Activated T-cell treated with anti-CD3 and anti-CD28 coated beads, Interleukin-2, amount 50 U/mL, for 4 hours (primary cell): Measurements from ENCODE around the gene TSPAN5. TPM values are rescaled to one million over a fixed set of nuclear protein-coding genes. Genes with fewer than 3 reads are reported as not detected.

Source experiments
- ATAC-seq, 2 donors: fragments of 200-7000 bp; cut with Tn5 transposase; one replicate each; pipeline ENCODE4 v1.10.0; 2021
- DNase-seq: peaks from one replicate; pipeline ENCODE4 v3.0.0-alpha.2; 2020
- H3K27me3 Mint-ChIP-seq: one replicate; pipeline ENCODE4 v1.8.0; 2021; ENCODE audit warnings: low read depth, mixed read lengths
- H3K36me3 Mint-ChIP-seq: one replicate; pipeline ENCODE4 v1.8.0; 2022; ENCODE audit warnings: mixed read lengths; ENCODE audit not compliant: insufficient read depth
- H3K4me1 Mint-ChIP-seq: one replicate; pipeline ENCODE4 v1.8.0; 2021; ENCODE audit warnings: low read depth, mixed read lengths
- H3K4me3 Mint-ChIP-seq: one replicate; pipeline ENCODE4 v1.8.0; 2021; ENCODE audit warnings: mild to moderate bottlenecking, moderate library complexity, mixed read lengths
- H3K9me3 Mint-ChIP-seq: one replicate; pipeline ENCODE4 v1.8.0; 2021; ENCODE audit warnings: mixed read lengths
- total RNA-seq, 3 donors: library from RNA; stranded (reverse); gene quantifications; one replicate each; pipeline ENCODE4 v1.2.1, GENCODE V29; 2021

The TSPAN5 gene
- total RNA-seq, 3 donors from 2014 or later: 22.8 to 26.8 (median 23.8) TPM

DNA sequence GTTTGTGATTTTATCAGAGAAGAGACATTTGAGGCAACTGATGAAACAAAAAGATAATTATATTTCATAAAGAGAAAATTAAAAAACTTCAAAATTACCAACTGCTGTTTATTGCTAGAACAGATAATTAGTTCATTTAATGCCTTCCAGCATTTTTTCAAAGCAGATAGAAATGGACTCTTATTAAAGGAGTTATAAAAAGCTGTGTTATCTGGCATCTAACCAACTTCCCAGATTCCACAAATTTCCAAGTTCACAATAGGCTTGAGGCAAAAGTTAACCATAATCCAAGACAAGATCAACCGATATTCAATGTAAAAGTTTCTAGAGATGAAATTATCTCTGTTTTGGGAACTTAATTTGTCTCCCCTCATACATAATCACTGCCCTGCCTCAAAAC lies 152.4 kb downstream of the TSPAN5 start:
- Mint-ChIP-seq H3K36me3 (peaks cover 36% of the 10 kb centered on the region), H3K27me3 (no peaks in the 10 kb centered on the region), H3K4me3 (no peak overlapping the region), H3K9me3 (no peaks in the 10 kb centered on the region), H3K4me1 (peaks cover 21% of the 10 kb centered on the region)
- ATAC-seq (no peak), DNase-seq (no peak)

DNA sequence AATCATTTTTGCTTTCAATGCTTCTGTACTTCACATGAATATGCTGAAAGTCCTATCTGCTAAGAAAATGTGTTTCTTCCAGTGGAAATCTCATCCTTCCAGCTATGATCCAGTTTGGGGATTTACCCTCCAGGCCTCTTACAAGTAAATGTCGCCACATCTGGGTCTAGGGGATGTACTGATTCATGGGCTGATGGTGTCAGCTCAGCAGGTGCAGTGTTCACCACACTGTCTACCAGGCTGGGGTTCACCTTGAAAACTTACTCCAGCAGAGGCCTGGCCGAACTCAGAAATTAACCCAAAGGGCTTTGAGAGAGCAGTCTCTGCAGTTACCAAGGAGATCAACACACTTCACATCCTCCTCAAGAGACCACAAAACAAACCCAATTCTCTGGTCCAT lies 154.3 kb downstream of the TSPAN5 start:
- ATAC-seq: no peak

DNA sequence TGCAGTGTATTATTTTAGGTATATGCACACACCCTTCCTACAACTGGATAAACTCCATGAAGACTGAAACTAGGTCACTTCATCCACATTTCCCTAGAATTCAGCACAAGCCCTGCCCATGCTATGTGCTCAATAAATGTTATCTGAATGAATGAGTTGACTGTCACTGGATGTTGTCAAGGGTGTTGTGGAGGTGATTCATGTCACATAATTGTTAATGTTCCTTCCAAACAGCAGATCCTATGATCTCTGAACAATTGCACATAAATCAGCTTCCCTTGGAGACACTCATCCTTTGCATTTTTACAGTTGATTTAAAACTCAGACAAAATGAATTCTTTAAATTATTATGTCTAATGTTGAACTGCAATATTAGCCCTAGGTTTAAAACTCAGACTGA lies 154.7 kb downstream of the TSPAN5 start:
- DNase-seq: no peak
- ATAC-seq: no peak
- Mint-ChIP-seq H3K9me3 (no peaks in the 10 kb centered on the region), H3K4me1 (peaks cover under 1% of the 10 kb centered on the region), H3K27me3 (no peaks in the 10 kb centered on the region), H3K4me3 (no peak overlapping the region), H3K36me3 (peaks cover 36% of the 10 kb centered on the region)

More for the DNA sequence above, 154.3 kb downstream of the TSPAN5 start:
- no peak overlapping the region for H3K4me3 Mint-ChIP-seq
- no peak for DNase-seq
- peaks cover 4% of the 10 kb centered on the region for H3K4me1 Mint-ChIP-seq
- no peaks in the 10 kb centered on the region for H3K9me3 Mint-ChIP-seq
- peaks cover 36% of the 10 kb centered on the region for H3K36me3 Mint-ChIP-seq
- H3K27me3 Mint-ChIP-seq: no peaks in the 10 kb centered on the region

DNA sequence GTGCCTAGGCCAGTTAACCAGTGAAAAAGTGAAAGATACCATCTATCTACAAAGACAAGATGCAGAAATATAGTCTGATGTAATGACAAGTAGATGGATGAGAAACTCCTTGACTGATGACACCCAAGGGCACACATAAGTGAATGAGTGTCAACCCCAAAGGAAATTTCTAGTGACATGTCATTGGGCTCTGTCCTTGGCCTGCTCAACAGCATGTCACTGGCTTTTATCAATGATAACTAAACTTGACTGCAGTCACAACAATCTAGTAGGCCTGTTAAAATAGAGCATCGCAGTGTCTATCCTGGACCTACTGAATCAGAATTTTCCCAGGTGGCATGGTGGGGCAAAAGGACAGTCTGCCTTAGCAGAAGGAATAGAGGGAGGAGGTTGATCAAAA lies 155.8 kb downstream of the TSPAN5 start:
- H3K4me3 Mint-ChIP-seq: no peak overlapping the region
- peaks cover 36% of the 10 kb centered on the region for H3K36me3 Mint-ChIP-seq
- H3K9me3 Mint-ChIP-seq: no peaks in the 10 kb centered on the region
- DNase-seq (no peak), ATAC-seq (no peak)
- H3K27me3 Mint-ChIP-seq: no peaks in the 10 kb centered on the region
- H3K4me1 Mint-ChIP-seq: peaks cover 2% of the 10 kb centered on the region

DNA sequence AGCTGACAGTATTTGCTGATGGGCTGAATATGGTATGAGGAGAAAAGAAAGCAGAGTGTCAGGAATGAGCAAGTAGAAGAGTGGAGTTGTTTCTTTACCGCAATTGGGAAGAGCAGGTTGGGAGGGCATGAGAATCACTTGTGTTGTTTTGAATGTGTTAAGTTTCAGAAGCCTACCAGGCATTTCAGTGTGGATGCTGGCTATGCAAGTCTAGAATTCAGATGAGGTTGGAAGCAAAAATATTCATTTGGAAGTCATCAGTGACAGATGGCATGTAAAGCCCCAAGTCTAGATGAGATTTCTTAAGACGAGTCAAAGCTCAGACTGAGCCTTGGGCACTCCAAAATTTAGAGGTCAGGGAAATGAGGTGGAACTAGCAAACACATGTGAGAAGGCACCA lies 156.4 kb downstream of the TSPAN5 start:
- DNase-seq (no peak), ATAC-seq (no peak)
- Mint-ChIP-seq H3K36me3 (peaks cover 31% of the 10 kb centered on the region), H3K9me3 (no peaks in the 10 kb centered on the region), H3K27me3 (no peaks in the 10 kb centered on the region), H3K4me1 (peaks cover 4% of the 10 kb centered on the region), H3K4me3 (no peak overlapping the region)

DNA sequence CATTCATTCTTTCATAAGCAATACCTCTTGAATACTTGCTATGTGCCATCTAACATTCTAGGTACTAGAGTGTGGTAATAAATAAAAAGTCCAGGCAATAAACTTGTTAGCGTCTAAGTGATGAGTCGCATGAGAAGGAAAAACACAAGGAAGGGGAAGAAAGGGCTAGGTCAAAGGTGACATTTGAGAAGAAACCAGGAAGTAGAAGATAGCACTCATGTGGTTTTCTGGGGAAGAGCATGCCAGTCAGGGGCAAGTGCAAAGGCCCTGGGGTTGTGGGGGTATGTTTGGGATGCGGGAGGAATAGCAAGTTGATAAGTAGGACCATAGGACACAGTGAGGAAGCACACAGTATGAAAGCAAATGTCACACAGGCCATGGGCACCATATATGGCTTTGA lies 157.0 kb downstream of the TSPAN5 start:
- Mint-ChIP-seq H3K36me3 (peaks cover 26% of the 10 kb centered on the region), H3K9me3 (no peaks in the 10 kb centered on the region), H3K4me1 (peaks cover 4% of the 10 kb centered on the region), H3K4me3 (no peak overlapping the region), H3K27me3 (no peaks in the 10 kb centered on the region)
- DNase-seq (no peak), ATAC-seq (no peak)

DNA sequence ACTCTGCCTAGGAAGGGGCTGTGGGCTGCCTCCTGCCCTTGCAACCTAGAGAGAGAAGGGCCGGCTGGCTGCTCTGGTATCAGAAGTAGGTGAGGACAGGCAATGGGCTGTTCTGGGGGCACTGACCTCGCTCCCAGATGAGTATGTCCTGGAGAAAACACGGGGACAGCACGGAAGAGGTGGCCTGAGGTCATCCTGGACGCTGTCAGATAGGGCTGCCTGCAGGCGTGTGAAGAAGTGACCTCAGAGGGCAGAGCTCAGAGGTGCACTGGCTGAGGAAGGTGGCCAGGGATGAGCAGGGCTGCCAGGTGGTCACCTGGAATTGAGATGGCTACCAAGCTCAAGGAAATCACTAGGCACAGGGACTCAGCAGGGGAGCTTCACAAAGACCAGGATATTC lies 159.6 kb downstream of the TSPAN5 start:
- Mint-ChIP-seq H3K27me3 (no peaks in the 10 kb centered on the region), H3K4me3 (no peak overlapping the region), H3K36me3 (peaks cover 21% of the 10 kb centered on the region), H3K9me3 (no peaks in the 10 kb centered on the region), H3K4me1 (peaks cover 9% of the 10 kb centered on the region)
- no peak for ATAC-seq
- DNase-seq: no peak

DNA sequence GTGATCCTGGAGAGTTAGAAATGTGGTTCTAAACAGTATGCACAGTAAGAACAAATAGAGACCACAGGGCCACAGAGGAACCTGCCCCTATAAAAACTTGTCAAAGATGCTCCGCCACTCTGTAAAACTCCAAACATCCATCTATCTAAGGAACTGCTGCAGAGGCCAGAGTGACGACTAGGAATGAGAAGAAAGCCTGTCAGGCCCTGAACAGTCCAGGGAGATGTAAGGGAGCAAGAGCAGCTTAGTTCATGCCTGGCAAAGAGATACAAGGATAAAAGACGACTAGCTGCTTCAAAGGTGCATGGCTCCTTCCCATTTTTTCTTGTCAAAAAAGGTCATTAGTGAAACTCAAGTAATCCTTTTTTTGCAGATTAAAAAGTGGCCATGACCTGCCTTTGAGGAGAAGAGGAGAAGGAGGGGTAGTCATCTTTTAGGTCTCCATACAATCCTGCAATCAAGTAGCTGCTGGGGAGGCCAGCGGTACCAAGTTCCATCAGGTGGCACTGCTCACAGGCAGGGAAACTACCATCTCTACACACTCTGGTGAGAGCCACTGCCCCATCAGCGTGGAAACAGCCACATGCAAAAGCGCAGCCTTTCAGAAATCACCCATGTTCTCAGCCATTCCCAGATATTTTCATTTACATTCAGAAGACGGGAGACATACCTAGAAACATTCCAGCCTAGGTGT lies 162.1 kb downstream of the TSPAN5 start:
- H3K27me3 Mint-ChIP-seq: no peaks in the 10 kb centered on the region
- peaks cover 7% of the 10 kb centered on the region for H3K36me3 Mint-ChIP-seq
- no peaks in the 10 kb centered on the region for H3K9me3 Mint-ChIP-seq
- DNase-seq (no peak), ATAC-seq (no peak)
- H3K4me3 Mint-ChIP-seq: no peak overlapping the region
- peaks cover 12% of the 10 kb centered on the region for H3K4me1 Mint-ChIP-seq

DNA sequence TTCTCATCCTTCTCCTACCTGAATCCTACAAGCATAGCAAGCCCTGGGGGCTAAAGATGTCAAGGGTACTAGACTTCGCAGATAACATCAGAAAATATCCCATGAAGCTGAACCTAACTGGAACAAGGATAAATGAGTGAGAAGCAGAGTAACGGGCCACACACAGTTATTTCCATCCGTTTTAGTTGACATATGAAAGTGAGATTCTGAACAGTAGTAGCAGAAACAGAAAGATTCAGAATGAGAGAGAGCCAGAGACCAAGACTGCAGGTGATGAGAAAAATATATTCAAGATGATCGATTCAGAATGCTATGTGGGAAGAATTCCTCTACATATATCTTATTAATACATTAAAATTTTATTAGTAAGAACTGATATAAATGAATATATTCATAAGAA lies 165.1 kb downstream of the TSPAN5 start:
- no peak overlapping the region for H3K4me3 Mint-ChIP-seq
- ATAC-seq: peak; percentile 38 to 62
- H3K36me3 Mint-ChIP-seq: peaks cover 8% of the 10 kb centered on the region
- peaks cover 13% of the 10 kb centered on the region for H3K4me1 Mint-ChIP-seq
- no peak for DNase-seq
- H3K27me3 Mint-ChIP-seq: no peaks in the 10 kb centered on the region
- no peaks in the 10 kb centered on the region for H3K9me3 Mint-ChIP-seq

DNA sequence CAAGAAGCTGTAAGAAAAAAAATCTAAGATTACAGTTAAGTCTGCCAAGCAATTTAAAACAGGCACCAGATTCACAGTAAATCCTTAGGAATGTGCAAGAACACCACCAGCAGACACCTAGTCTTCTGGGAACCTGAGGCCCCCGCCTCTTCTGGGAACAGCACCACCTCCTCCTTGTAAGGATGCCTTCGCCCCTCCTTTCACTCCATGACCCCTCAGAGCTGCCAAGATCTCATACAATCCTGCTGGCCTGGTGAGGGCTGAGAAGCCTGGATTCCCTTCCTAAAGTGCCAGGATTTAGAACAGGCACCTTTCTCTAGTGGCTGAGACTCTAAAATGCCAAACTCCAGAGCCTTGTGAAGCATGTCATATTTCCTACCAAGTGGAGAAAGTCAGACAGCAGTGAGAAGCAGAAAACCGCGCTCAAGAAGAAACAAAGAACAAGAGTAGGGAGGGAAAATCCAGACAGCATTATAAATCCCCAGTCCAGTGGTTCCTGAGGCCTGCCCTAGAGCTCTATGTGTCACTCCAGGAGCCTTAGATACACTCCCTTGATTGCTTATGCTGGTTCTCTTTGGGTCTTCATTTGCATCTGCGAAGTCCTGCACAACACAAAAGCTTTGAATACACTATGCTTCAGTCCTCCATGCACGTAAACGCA lies 166.4 kb downstream of the TSPAN5 start:
- Mint-ChIP-seq H3K9me3 (no peaks in the 10 kb centered on the region), H3K4me3 (no peak overlapping the region), H3K36me3 (peaks cover 8% of the 10 kb centered on the region), H3K4me1 (peaks cover 16% of the 10 kb centered on the region), H3K27me3 (no peaks in the 10 kb centered on the region)
- ATAC-seq: no peak
- no peak for DNase-seq

DNA sequence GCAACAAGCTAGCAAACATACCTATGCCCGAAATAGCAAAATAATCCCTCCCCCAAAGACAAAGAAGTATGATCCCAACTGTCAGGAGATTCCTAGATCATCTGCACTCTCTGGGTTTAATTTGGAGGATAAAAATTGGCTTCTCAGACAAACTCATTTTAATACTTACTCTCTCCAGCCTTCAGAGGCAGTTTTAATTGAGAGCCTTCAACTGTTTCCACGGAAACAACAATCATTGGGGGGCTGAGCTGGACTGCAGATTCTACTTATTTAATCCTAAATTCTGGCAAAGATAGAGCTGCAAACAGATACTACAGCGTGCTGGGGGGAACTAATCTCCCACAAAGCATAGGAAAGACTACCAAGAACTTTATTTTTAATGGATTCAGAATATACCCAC lies 168.2 kb downstream of the TSPAN5 start:
- DNase-seq (no peak), ATAC-seq (no peak)
- Mint-ChIP-seq H3K9me3 (no peaks in the 10 kb centered on the region), H3K4me1 (peaks cover 32% of the 10 kb centered on the region), H3K4me3 (no peak overlapping the region), H3K36me3 (peaks cover 13% of the 10 kb centered on the region), H3K27me3 (no peaks in the 10 kb centered on the region)

DNA sequence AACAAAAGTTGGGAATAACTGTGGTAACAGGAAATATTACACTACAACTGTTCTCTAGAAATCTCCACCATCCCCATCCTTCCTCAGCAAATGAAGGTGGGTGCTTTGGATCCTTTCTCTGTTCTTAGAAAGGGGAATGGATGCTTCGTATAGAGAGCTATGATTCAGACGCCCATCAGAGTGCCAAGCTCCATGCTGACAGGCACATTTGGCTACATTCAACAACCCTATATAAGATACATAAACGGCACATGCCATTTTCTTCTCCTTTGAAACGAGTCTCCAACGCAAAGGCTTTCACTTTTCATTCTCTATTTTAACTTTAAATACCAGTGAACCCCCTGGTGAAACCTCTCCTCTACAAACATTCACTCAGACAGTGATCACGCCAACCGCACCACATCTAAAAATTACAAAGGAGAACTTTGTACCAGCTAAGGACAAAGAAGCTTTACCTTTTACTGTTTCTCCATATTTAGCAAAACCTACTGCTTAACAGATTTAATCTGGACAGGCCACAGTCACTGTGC lies 172.5 kb downstream of the TSPAN5 start:
- DNase-seq (no peak), ATAC-seq (peak; percentile 37 to 57)
- Mint-ChIP-seq H3K9me3 (no peaks in the 10 kb centered on the region), H3K36me3 (peaks cover 22% of the 10 kb centered on the region), H3K4me3 (peak overlapping the region; percentile 2), H3K4me1 (peaks cover 57% of the 10 kb centered on the region), H3K27me3 (no peaks in the 10 kb centered on the region)

DNA sequence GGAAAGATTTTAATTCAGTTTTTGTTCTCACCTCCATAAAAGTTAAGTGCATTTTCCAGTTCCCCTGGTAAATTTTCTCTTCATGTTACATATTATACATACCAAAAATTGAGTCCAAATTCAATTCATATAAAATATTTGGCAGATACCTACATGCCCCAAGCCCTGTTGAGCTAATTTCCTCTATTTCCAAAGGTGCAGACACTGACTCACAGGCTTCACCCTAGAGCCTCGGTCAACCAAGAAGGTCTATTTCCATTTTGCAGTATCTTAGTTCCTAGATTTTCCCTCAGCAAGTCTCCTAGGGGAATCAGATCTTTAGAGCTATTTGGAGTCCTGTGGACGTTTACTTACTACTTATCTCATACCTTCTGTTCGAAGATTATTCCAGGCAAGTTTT lies 174.4 kb downstream of the TSPAN5 start:
- DNase-seq: no peak
- Mint-ChIP-seq H3K4me1 (peaks cover 65% of the 10 kb centered on the region), H3K9me3 (no peaks in the 10 kb centered on the region), H3K4me3 (peak overlapping the region; percentile 1), H3K27me3 (no peaks in the 10 kb centered on the region), H3K36me3 (peaks cover 23% of the 10 kb centered on the region)
- ATAC-seq: no peak

DNA sequence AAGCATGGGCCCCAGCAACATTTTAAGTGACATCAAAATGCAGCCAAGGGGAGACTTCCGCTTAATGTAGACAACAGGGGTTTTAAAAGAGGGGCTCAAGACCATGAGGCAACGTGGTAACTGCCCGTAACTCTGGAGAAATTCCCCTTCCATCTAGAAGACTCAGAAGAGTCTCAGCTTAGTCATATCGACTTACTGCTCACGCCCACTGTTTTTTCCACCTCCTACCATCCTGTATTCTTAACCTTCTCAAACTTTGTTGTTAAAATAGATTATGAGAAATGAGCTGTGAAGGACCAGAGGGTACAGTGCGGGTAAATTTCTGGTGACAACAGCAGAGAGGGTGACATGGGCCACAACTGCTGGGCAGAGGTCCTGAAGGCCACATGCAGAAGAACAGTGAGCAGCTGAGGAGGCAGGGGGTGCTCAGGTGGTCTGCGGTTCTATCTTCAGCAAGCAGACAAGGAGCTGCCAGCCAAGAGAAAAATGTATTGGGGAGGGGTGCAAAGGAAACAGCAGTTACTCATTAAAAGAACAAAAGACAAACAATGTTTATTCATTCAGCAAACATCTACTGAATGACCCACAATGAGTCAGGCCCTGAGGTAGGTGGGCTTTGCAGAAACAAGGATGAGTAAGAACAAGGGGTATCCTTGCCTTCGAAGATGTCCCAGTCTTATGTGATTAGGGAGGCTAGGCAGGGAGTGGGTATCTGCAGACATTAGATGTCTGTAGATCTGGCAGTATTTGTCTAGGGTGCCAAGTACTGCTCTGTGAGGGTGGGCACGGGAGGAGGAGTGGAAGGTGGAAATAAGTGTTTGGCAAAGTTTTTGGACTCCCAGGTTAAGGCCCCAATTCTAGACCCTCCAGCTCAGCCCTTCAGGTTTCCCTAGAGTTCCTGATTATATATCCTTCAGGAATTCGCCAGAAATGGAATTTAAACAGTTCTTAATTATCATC lies 175.3 kb downstream of the TSPAN5 start:
- Mint-ChIP-seq H3K36me3 (peaks cover 28% of the 10 kb centered on the region), H3K4me1 (peaks cover 61% of the 10 kb centered on the region), H3K27me3 (no peaks in the 10 kb centered on the region), H3K4me3 (peak overlapping the region; percentile 54), H3K9me3 (no peaks in the 10 kb centered on the region)
- ATAC-seq (peak; percentile 81 to 85), DNase-seq (no peak)
